Neural cell (in vitro differentiated cells): ENCODE data around the gene GALP. TPM values are rescaled to one million over a fixed set of nuclear protein-coding genes. Genes with fewer than 3 reads are reported as not detected.
A peak's percentile ranks its signal among the peaks of the same experiment; 100 is the strongest.

Experiments
- H2AFZ ChIP-seq: fragments of 200-600, 300-800 bp; sonication (generic), shearing (Covaris generic); 2 replicates; pipeline ENCODE4 v1.6.0; 2014; ENCODE audit warnings: low read depth, mild to moderate bottlenecking, antibody characterized with exemption, low read length, moderate library complexity
- H3F3A ChIP-seq: fragments of 200-600 bp; shearing (Covaris generic); 2 replicates; pipeline ENCODE4 v1.6.1; 2016; ENCODE audit warnings: mild to moderate bottlenecking, moderate library complexity, mixed read lengths, antibody characterized with exemption, low read length; ENCODE audit not compliant: insufficient read depth, poor library complexity, severe bottlenecking
- H3K27ac ChIP-seq: fragments of 200-600, 300-800 bp; sonication (generic), shearing (Covaris generic); 2 replicates; pipeline ENCODE4 v1.5.1; 2014; ENCODE audit warnings: mild to moderate bottlenecking, low read length, moderate library complexity
- H3K27me3 ChIP-seq: fragments of 300-800, 200-600 bp; sonication (generic), shearing (Covaris generic); 2 replicates; pipeline ENCODE4 v1.6.0; 2014; ENCODE audit warnings: mild to moderate bottlenecking, low read depth, low read length, moderate library complexity; ENCODE audit not compliant: insufficient read depth
- H3K36me3 ChIP-seq: fragments of 300-800, 200-600 bp; sonication (generic), shearing (Covaris generic); 2 replicates; pipeline ENCODE4 v1.5.1; 2014; ENCODE audit warnings: mild to moderate bottlenecking, antibody characterized with exemption, low read length, moderate library complexity; ENCODE audit not compliant: insufficient read depth
- H3K4me2 ChIP-seq: fragments of 300-800, 200-600 bp; sonication (generic), shearing (Covaris generic); 2 replicates; pipeline ENCODE4 v1.6.0; 2014; ENCODE audit warnings: mild to moderate bottlenecking, low read length
- H3K4me3 ChIP-seq: fragments of 300-800, 200-600 bp; sonication (generic), shearing (Covaris generic); 2 replicates; pipeline ENCODE4 v1.5.1; 2014; ENCODE audit warnings: mild to moderate bottlenecking, low read length, moderate library complexity
- H3K79me2 ChIP-seq: fragments of 200-600 bp; shearing (Covaris generic); replicated peaks from 2 replicates; pipeline ENCODE4 v1.6.0; 2014; ENCODE audit warnings: mild to moderate bottlenecking, low read length, moderate library complexity; ENCODE audit not compliant: insufficient read depth
- H3K9ac ChIP-seq: fragments of 300-800, 200-600 bp; sonication (generic), shearing (Covaris generic); 2 replicates; pipeline ENCODE4 v1.6.1; 2016; ENCODE audit warnings: mild to moderate bottlenecking, low read length, mixed read lengths
- H3K9me2 ChIP-seq: fragments of 200-600 bp; shearing (Covaris generic); 2 replicates; pipeline ENCODE4 v1.6.1; 2016; ENCODE audit warnings: mild to moderate bottlenecking, low read length, mixed read lengths; ENCODE audit not compliant: insufficient read depth
- H3K9me3 ChIP-seq: fragments of 200-600, 300-800 bp; sonication (generic), shearing (Covaris generic); 2 replicates; pipeline ENCODE4 v1.6.1; 2016; ENCODE audit warnings: mild to moderate bottlenecking, mixed run types, low read length, moderate library complexity, mixed read lengths
- H4K20me1 ChIP-seq: fragments of 200-600 bp; shearing (Covaris generic); 2 replicates; pipeline ENCODE4 v1.6.1; 2016; ENCODE audit warnings: mild to moderate bottlenecking, mixed run types; ENCODE audit not compliant: insufficient read depth
- CTCF ChIP-seq: fragments of 450-650 bp; IDR thresholded peaks from 2 replicates; pipeline ENCODE4 v1.5.1; 2014; ENCODE audit warnings: antibody characterized with exemption, mild to moderate bottlenecking, moderate library complexity; ENCODE audit not compliant: poor library complexity, severe bottlenecking
- EP300 ChIP-seq: fragments of 450-650 bp; conservative IDR thresholded peaks from 2 replicates; pipeline ENCODE4 v1.6.1; 2014; ENCODE audit warnings: antibody characterized with exemption, mild to moderate bottlenecking, moderate library complexity; ENCODE audit not compliant: poor library complexity, severe bottlenecking
- EZH2 ChIP-seq: fragments of 200-600, 300-800 bp; shearing (Covaris generic), sonication (generic); IDR thresholded peaks from 2 replicates; pipeline ENCODE4 v1.6.1; 2014; ENCODE audit warnings: antibody characterized with exemption, low read length, borderline replicate concordance, mild to moderate bottlenecking; ENCODE audit not compliant: insufficient read depth, poor library complexity, severe bottlenecking
- MXI1 ChIP-seq: fragments of 450-650 bp; conservative IDR thresholded peaks from 2 replicates; pipeline ENCODE4 v1.6.1; 2014; ENCODE audit warnings: antibody characterized with exemption, mild to moderate bottlenecking; ENCODE audit not compliant: poor library complexity, severe bottlenecking
- POLR2AphosphoS5 ChIP-seq: IDR thresholded peaks from 2 replicates; pipeline ENCODE4 v1.6.1; 2012
- RAD21 ChIP-seq: fragments of 450-650 bp; conservative IDR thresholded peaks from 2 replicates; pipeline ENCODE4 v1.6.1; 2014; ENCODE audit warnings: antibody characterized with exemption, mild to moderate bottlenecking, moderate library complexity
- SMC3 ChIP-seq: fragments of 450-650 bp; conservative IDR thresholded peaks from 2 replicates; pipeline ENCODE4 v1.6.1; 2014; ENCODE audit warnings: antibody characterized with exemption, mild to moderate bottlenecking, moderate library complexity; ENCODE audit not compliant: poor library complexity
- TAF1 ChIP-seq: IDR thresholded peaks from 2 replicates; pipeline ENCODE4 v1.6.1; 2012; ENCODE audit warnings: low read depth
- polyA plus RNA-seq: library from polyadenylated mRNA; depleted of rRNA; stranded (reverse); fragments of >200 nt; gene quantifications from 2 replicates; pipeline ENCODE4 v1.2.3, GENCODE V29; 2014
- TF ChIP-seq, protein P1 (sequence below): IDR thresholded peaks from 2 replicates; pipeline ENCODE4 v1.6.1; 2012; ENCODE audit warnings: borderline replicate concordance

The GALP gene
- polyA plus RNA-seq, 1 donor from 2014 or later, result not detected

DNA sequence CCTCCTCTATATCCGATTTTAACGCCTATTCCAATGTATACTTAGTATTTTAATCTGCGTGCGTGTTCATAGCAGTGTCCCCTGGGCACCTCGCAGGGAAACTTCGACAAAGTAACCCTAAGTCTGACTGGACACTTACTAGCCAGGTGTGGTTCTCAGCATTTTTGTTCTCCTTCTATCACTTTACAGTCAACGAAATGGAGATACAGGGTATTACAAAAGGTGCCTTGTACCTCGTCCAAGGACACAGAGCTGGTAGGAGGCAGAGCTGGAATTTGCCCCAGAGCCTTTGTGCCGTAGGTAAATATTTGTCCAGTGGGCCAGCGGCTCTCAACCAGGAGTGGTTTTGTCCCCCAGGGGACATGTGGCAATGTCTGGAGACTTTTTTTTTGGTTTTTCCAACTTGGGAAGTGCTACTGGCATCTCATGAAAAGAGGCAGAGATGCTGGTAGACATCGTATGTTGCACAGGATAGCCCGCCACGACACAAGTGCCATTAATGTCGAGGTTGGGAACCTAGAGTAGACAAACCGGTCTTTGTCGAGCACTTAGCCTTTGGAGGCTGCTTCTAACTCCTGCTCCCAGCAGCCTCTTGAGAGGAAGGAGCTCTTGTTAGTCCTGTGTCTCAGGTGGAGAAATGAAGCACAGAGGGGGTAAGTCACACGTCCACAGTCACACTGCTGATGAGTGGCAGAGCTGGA lies 33.6 kb upstream of the GALP start:
- Histone ChIP-seq H2AFZ (no peak overlapping the region), H3K79me2 (peaks cover 14% of the 10 kb centered on the region), H3K9me3 (no peaks in the 10 kb centered on the region), H3K27ac (peak overlapping the region; percentile 49), H3K27me3 (no peaks in the 10 kb centered on the region), H4K20me1 (no peaks in the 10 kb centered on the region), H3F3A (no peaks in the 10 kb centered on the region), H3K36me3 (no peaks in the 10 kb centered on the region), H3K9ac (peak overlapping the region; percentile 81), H3K9me2 (no peaks in the 10 kb centered on the region), H3K4me3 (peak overlapping the region; percentile 72), H3K4me2 (peak overlapping the region; percentile 76)
- no peak for TF ChIP-seq EZH2
- TF ChIP-seq, protein P1, sequence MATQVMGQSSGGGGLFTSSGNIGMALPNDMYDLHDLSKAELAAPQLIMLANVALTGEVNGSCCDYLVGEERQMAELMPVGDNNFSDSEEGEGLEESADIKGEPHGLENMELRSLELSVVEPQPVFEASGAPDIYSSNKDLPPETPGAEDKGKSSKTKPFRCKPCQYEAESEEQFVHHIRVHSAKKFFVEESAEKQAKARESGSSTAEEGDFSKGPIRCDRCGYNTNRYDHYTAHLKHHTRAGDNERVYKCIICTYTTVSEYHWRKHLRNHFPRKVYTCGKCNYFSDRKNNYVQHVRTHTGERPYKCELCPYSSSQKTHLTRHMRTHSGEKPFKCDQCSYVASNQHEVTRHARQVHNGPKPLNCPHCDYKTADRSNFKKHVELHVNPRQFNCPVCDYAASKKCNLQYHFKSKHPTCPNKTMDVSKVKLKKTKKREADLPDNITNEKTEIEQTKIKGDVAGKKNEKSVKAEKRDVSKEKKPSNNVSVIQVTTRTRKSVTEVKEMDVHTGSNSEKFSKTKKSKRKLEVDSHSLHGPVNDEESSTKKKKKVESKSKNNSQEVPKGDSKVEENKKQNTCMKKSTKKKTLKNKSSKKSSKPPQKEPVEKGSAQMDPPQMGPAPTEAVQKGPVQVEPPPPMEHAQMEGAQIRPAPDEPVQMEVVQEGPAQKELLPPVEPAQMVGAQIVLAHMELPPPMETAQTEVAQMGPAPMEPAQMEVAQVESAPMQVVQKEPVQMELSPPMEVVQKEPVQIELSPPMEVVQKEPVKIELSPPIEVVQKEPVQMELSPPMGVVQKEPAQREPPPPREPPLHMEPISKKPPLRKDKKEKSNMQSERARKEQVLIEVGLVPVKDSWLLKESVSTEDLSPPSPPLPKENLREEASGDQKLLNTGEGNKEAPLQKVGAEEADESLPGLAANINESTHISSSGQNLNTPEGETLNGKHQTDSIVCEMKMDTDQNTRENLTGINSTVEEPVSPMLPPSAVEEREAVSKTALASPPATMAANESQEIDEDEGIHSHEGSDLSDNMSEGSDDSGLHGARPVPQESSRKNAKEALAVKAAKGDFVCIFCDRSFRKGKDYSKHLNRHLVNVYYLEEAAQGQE, result no peak
- TF ChIP-seq POLR2AphosphoS5, result no peak
- no peak for TF ChIP-seq TAF1
- no peak for TF ChIP-seq CTCF
- TF ChIP-seq MXI1, result no peak
- TF ChIP-seq RAD21, result no peak
- no peak for TF ChIP-seq SMC3
- TF ChIP-seq EP300, result no peak

DNA sequence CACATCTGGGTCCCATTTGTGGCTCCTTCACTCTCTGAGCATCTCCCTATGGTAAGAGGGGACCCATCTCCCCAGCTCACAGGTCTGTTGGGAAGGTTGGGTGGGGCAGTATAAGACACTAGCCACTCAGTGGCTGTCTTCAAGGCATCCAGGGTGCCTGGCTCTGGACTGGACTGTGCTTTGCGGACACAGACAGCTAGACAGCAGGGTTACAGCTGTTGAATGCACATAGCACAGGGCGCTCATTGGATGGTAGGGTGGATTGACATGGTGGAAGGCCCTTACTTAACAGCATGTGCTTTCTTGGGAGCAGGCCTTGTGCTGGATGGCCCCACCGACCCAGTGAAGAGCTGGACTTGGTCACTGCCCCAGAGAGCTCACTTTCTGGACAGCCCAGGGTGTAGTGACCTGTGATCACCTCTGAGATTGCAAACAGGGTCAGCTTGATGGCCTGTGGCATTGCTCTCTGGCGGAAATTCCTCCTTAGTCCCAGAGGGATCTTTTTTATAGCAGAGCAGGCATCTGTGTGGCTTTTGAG lies 32.8 kb upstream of the GALP start:
- no peaks in the 10 kb centered on the region for H3K27me3 ChIP-seq
- H3K79me2 ChIP-seq, result peaks cover 14% of the 10 kb centered on the region
- H3K9me3 ChIP-seq, result no peaks in the 10 kb centered on the region
- no peaks in the 10 kb centered on the region for H3K9me2 ChIP-seq
- H3K36me3 ChIP-seq, result no peaks in the 10 kb centered on the region
- no peaks in the 10 kb centered on the region for H4K20me1 ChIP-seq
- H3F3A ChIP-seq, result no peaks in the 10 kb centered on the region
- no peak overlapping the region for H3K4me2 ChIP-seq
- no peak overlapping the region for H3K9ac ChIP-seq
- TF ChIP-seq MXI1 (no peak), EZH2 (no peak), TAF1 (no peak), EP300 (no peak), SMC3 (no peak), CTCF (no peak), RAD21 (no peak), POLR2AphosphoS5 (no peak)
- H3K27ac ChIP-seq, result no peak overlapping the region
- no peak overlapping the region for H2AFZ ChIP-seq
- H3K4me3 ChIP-seq, result peak overlapping the region; percentile 21
